NOMO-1 (cell line): ENCODE results near the gene LETM1.

Experiments used
- DNase-seq, 2 experiments: peaks; one replicate each; lab custom pipeline; 2025; ENCODE audit not compliant: unreplicated experiment in 2 of 2; lab: John Stamatoyannopoulos, UW

The LETM1 gene

GRCh38 chr4:1797298-1797860 lies 58.6 kb downstream of the LETM1 start:
- DNase-seq, result no peak

- no peak for DNase-seq
Observed at GRCh38 chr4:1796486-1797204, 59.3 kb downstream of the LETM1 start.

DNA sequence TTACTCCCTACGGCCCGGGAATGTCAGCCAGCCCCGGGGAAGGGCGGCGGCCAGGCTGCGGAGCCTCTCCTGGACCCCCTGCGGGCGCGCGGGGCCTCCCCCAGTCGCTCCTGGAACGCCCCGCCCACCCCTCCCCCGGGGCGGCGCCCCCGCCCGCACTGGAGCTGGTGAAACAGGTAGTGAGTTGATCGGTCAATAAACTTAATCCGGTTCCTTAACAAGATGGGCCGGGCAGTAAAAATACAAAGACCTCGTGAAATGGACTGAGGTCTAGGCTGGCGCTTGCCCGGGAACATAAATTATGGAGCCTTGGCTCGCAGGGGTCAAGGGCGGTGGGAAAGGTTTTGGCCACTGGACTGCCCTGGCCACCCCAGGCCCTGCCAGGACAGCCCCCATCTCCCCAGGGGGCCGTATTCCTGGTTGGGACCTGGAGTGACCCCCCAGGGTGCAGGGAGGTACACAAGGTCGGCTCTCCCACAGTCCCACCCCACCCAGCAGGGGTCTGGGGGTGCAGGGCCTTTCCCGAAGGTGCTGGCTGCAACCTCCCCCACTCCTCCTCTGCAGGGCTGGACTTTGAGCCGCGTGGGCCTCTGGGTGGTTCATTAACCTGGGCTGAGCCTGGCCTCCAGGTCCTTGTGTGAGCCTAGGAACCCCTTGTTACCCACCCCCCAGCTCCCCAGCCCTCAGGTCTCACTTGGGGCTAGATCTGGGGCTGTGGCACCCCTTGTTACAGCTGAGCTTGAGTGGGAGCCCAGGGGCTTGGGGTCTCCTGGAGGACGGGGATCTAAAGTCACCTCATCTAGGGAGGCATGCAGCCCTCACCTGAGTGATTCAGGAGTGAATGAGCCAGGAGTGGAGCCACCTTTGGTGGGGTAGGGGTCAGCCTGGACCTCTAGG lies 60.4 kb downstream of the LETM1 start:
- no peak for DNase-seq

GRCh38 chr4:1794809-1795298 lies 61.1 kb downstream of the LETM1 start:
- no peak for DNase-seq

DNA sequence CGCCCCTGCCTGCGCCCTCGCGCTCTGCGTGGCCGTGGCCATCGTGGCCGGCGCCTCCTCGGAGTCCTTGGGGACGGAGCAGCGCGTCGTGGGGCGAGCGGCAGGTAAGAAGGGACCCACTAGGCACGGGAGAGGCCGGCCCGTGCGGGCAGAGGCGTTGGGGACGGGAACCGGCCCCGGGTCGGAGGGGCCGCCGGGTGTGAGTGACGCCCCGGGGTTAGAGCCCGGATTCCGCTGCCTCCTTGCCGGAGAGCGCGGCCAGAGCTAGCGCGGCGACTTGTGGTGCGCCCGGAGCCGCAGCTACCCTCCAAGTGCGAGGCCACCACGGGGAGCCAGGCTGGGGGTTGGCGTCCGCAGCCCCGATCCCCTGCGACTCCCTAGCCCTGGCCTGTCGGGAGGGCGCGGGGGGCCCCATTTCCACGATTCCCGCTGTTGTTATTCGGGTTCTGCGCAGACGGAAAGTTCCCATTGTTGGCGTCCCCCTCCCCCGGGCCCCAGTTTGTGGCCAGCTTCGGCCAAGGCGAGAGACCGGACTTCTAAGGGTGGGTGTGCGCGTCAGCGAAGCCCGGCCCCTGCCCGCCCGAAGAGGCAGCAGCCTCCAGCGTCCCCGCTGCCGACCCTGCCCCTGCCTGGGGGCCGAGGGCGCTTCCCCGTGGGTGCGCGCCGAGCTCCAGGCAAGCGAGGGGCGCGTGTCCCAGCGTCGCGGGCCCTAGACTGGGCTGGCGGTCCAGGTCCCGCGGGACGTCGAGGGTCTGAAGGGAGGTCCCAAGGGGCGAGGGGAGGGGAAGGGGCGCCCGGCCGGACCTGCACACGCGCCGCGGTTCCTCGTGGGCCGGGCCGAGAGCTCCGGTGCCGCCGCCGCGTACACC lies 61.8 kb downstream of the LETM1 start:
- no peak for DNase-seq

GRCh38 chr4:1793496-1793840 lies 62.5 kb downstream of the LETM1 start:
- peak in 1 of 2 experiments; percentile 21 for DNase-seq

- DNase-seq, result peak in 1 of 2 experiments; percentile 23
Observed at GRCh38 chr4:1792832-1793495, 63.0 kb downstream of the LETM1 start, which contains the start of gene FGFR3. TSS of gene FGFR3 (plus strand) at chr4:1793293. CDS start at chr4:1793935, 642 bp downstream.

- no peak for DNase-seq
Observed at GRCh38 chr4:1792158-1792831, 63.7 kb downstream of the LETM1 start.

DNA sequence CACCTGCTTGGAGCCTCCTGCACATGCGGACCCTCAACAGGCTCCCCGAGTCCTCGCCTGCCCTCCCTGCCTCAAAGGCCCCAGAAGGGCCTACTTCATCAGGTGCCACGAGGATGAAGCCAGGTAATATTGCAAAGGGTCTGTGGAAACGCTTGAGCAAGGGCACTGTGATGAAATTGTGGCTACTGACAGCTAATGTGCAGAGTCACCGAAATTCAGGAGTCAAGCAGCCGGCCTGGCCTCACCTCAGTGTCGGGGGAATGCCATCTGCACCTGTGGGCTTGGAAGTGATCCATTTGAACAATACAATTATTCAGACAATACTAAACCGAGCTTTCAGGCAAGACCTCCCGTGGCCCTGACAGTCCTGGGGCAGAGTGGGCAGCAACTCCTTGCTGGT lies 66.0 kb downstream of the LETM1 start:
- no peak for DNase-seq

DNA sequence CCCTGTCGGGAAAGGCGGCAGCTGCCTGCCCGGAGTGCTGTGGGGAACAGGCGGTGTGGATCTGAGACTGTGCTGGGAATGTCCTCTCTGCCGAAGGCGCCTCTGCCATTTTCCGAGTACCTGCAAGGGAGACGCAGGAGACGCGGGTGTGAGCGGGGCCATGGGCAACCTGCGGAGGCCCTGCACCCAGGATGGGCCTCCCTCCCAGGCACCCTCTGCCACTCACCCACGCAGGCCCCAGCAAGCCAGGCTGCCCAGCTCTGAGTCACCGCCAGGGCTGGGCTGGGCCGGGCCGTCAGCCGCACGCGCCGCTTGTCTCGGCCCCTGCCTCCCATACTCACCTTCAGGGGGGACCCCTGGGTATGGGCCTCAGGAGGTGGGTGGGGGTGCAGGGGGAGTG lies 66.4 kb downstream of the LETM1 start:
- no peak for DNase-seq

DNA sequence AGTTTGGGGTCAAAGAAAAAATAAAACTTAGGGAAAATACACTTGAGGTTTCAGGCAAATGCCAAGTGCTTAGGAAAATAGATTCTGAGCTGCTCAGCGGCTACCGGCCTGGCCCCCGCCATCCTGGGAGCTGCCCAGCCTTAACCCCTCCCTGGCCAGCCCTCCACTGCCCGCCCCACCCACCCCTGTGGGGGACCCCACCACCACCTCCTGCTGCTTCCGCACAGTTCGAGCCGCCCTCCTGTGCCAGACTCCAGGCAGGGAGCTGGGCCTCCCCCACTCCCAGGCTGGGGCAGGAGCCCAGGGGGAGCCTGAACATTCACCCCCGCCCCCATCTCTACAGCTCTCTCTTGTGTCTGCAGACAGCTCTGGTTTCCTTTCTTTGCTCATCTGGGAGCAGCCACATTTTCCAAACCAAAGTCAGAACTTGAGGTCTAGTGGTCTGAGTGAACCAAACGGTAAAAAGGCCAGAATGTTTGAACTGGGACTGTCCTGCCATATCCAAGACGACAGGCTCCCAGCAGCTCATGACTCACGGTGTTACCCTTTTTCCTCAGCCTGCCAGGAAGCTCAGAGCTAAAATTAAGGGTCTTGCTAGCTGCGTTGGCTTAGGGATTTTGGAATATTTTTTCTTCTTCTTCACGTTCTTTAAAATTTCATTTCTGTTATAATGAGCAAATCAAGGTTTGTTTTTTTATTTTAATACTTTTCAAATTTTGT lies 67.5 kb downstream of the LETM1 start:
- DNase-seq, result no peak

DNA sequence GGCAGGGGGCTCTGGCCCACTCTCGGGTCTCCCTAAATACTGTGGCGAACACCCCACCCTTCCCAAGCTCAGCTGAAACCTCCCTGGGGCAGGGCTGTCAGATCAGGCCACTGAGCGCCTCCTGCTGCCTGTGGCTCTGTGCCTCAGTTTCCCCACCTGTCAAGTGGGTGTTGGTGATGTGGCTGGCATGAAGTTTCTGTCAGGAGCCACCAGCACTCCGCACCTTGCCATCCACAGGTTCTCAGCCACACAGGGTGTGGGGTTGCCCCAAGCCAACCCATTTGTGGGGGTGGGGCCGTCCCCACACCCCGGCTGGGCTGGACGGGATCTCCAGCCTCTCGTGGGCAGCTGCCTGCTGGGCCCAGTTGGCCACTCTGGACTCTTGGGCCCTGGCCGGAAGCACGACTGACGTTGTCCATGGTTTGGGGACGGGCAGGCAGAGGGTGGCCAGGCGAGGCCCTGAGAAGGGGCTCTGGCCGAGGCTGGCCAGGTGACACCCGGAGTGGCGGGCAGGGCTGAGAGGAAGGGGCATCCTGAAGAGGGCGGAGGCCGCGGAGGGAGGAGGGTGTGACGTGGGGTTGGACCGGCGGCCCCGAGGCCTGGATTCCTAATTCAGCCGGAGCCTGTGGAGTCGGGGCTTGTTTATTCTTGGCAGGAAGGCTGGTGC lies 68.4 kb downstream of the LETM1 start:
- DNase-seq, result no peak

- DNase-seq, result no peak
Observed at GRCh38 chr4:1786544-1787362, 69.2 kb downstream of the LETM1 start.

- no peak for DNase-seq
Observed at GRCh38 chr4:1785592-1785991, 70.4 kb downstream of the LETM1 start.

DNA sequence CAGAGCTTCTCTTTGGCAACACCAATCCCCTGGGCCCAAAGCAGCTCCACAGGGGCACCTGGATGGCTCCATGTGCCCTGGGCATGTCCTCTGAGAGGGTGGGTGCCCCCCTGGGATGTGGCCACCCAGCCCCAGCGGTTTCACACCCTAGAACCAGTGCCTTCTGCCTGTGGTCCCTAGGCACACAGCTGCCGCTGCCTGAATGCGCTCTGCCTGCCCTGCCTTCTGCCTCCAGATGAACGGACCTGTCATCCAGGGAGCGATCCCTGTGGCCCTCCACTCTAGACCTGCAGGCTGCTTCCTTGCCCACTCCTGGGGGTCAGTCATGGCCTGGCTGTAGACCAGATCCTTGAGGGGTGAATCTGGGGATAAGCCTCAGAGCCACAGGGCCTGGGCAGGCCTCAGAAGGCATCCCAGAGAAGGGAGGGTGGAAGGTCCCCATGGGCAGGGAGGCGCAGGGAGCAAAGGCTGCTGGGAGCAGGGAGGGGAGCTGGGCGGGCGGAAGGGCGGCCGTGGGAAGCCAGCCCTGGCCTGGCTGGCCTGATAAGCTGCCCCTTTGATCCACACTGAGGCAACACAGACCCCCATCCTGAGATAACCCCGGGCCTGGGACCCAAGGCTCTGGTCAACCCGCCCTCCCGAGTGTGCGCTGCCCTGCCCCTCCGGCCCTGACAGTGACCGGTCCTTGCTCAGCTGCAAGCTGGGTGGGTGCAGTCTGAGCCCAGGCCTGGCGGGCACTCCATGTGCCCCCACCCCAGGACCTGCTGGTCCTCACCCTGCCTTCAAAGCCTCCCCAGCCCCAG lies 71.0 kb downstream of the LETM1 start:
- no peak for DNase-seq

DNA sequence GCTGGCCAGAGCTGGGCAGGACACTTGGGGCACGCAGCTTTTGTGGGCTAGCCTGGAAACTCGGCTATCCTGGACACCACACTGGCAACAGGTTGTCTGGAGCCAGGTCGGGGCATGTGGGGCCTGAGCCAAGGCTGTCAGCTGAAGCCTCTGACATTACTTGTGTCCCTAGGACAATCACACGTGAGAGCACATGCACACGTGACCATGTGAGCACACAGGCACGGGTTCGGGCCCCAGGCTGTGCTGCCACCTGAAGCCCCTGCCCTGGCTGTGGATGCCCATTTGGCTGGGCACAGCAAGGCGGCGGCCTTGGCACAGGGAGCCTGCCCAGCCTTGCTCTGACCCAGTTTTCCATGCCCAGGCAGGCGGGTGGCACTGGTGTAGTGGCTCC lies 71.6 kb downstream of the LETM1 start:
- no peak for DNase-seq

GRCh38 chr4:1783970-1784369 lies 72.0 kb downstream of the LETM1 start:
- DNase-seq, result no peak
